Spleen (tissue), 11 donors: ENCODE results near the gene ZNF530. TPM values are rescaled to one million over a fixed set of nuclear protein-coding genes. Genes with fewer than 3 reads are reported as not detected.

Experiments
- DNase-seq: peaks from one replicate; pipeline ENCODE4 v3.0.0-alpha.2; 2020
- H3K27ac ChIP-seq, 8 donors: fragments of 200-600 bp; sonication (generic) in 7 of 8; 1 replicate in 4 of 8; 2 replicates in 4 of 8; pipeline versions ENCODE4 v1.5.0 to v1.8.0; 2016 to 2021; ENCODE audit warnings: inconsistent platforms in 4 of 8, mild to moderate bottlenecking in 4 of 8, moderate library complexity in 1 of 8
- H3K27me3 ChIP-seq, 7 donors: fragments of 200-600 bp; sonication (generic) in 6 of 7; replicated peaks in 1 of 7; 1 replicate in 4 of 7; 2 replicates in 3 of 7; pipeline versions ENCODE4 v1.5.0 to v1.8.0; 2016 to 2021; ENCODE audit warnings: inconsistent platforms in 3 of 7, mild to moderate bottlenecking in 1 of 7
- H3K36me3 ChIP-seq, 6 donors: fragments of 200-600 bp; sonication (generic) in 5 of 6; 1 replicate in 4 of 6; 2 replicates in 2 of 6; pipeline versions ENCODE4 v1.5.0 to v1.8.0; 2016 to 2021; ENCODE audit warnings: inconsistent platforms in 2 of 6
- H3K4me1 ChIP-seq, 6 donors: fragments of 200-600 bp; sonication (generic) in 5 of 6; 1 replicate in 3 of 6; 2 replicates in 3 of 6; pipeline versions ENCODE4 v1.5.0 to v1.8.0; 2016 to 2021; ENCODE audit warnings: inconsistent platforms in 3 of 6
- H3K4me3 ChIP-seq, 8 donors: fragments of 200-600 bp; sonication (generic) in 7 of 8; 1 replicate in 4 of 8; 2 replicates in 4 of 8; pipeline versions ENCODE4 v1.5.0 to v1.8.0; 2016 to 2021; ENCODE audit warnings: inconsistent platforms in 4 of 8, mild to moderate bottlenecking in 4 of 8, moderate library complexity in 2 of 8
- H3K9me3 ChIP-seq, 8 donors: fragments of 200-600 bp; sonication (generic) in 7 of 8; 1 replicate in 4 of 8; 2 replicates in 4 of 8; pipeline versions ENCODE4 v1.5.0 to v1.8.0; 2016 to 2021; ENCODE audit warnings: inconsistent platforms in 4 of 8
- CTCF ChIP-seq, 11 experiments: fragments of 200-600 bp in 7 of 11; fragments of 450-650 bp in 4 of 11; sonication (generic) in 4 of 11; IDR thresholded peaks in 8 of 11; conservative IDR thresholded peaks in 3 of 11; 1 replicate in 7 of 11; 2 replicates in 4 of 11; pipeline versions ENCODE4 v1.4.0 to v1.8.0; 2016 to 2021; ENCODE audit warnings: antibody characterized with exemption in 11 of 11, inconsistent platforms in 4 of 11, mild to moderate bottlenecking in 1 of 11
- POLR2A ChIP-seq, 3 donors: fragments of 450-650 bp; IDR thresholded peaks; one replicate each; pipeline ENCODE4 v1.5.1; 2017; ENCODE audit warnings: antibody characterized with exemption in 3 of 3, mild to moderate bottlenecking in 1 of 3
- POLR2AphosphoS5 ChIP-seq, 3 donors: sonication (generic); formaldehyde crosslinking; IDR thresholded peaks; one replicate each; pipeline ENCODE4 v1.5.1; 2017; ENCODE audit warnings: antibody characterized with exemption in 3 of 3
- WGBS, 5 donors: extraction: QIAGEN DNeasy Blood & Tissue Kit in 3 of 5; methylation state at CpG; one replicate each; pipeline versions ENCODE4 v1.1.5 to v1.1.7; 2013 to 2018; 5-methylcytosine and 5-hydroxymethylcytosine counted together
- intact Hi-C: fragments of 100-400 bp; cut with DNase I; formaldehyde crosslinking; loops from one replicate; pipeline ENCODE4 v1.15.0; 2023; ENCODE audit warnings: low total_unique reads
- polyA plus RNA-seq, 3 donors: library from polyadenylated mRNA; stranded (reverse); fragments of 200-250 nt; gene quantifications; one replicate each; pipeline ENCODE4 v1.2.1, GENCODE V29; 2013
- total RNA-seq, 7 donors: library from RNA; depleted of rRNA in 3 of 7; stranded (reverse); fragments of >200 nt in 3 of 7; fragmentation: NEBNext Ultra II Directional in 4 of 7; extraction: Animal tissue kit (Norgen Biotek cat#: 25700) in 4 of 7; gene quantifications; one replicate each; pipeline versions ENCODE4 v1.1.0 to v1.2.1, GENCODE V29; 2016 to 2021
- donor health status: healthy with polysubstance abuse.
- donor health status: DM: no; HTN: no; CAD: no; lungs with moderate emphysema.
- donor health status: DM: no; HTN: no; CAD: no.
- donor health status: Bipolar disorder and iron deficiency.
- donor health status: healthy.
- donor health status: DM: no; HTN: no; CAD: no.
- donor health status: DM: yes; HTN: yes; CAD: no.

Gene ZNF530
- total and polyA plus RNA-seq, 10 donors, result 2.4 to 7.4 (median 3.5) TPM

- no peak for TF ChIP-seq POLR2A (IDR thresholded peaks at IDR 0.05)
- TF ChIP-seq CTCF (IDR thresholded peaks at IDR 0.05 in 8 of 11, conservative IDR thresholded peaks at IDR 0.05 in 3 of 11), result no peak
- TF ChIP-seq POLR2AphosphoS5 (IDR thresholded peaks at IDR 0.05), result no peak
- H3K27me3 ChIP-seq, result no peaks in the 10 kb centered on the region
- 81 to 95% (median 90%) methylated on average over 1 of the region's 1 CpG for WGBS, 5 donors
- H3K4me3 ChIP-seq, result no peak overlapping the region
- H3K4me1 ChIP-seq, result peaks cover 6 to 26% (median 16%) of the 10 kb centered on the region in 6 donors
- H3K9me3 ChIP-seq, result peaks cover 37 to 92% (median 87%) of the 10 kb centered on the region in 8 donors
- intact Hi-C loops, result no loop called here
- peaks cover 27 to 80% (median 63%) of the 10 kb centered on the region in 6 donors for H3K36me3 ChIP-seq
- H3K27ac ChIP-seq, result no peak overlapping the region
- DNase-seq, result no peak
These were observed 12.2 kb upstream of the ZNF530 start for GRCh38 chr19:57587529-57587928.

GRCh38 chr19:57599377-57599760 is 316 bp upstream of the ZNF530 start:
- 56 to 67% (median 60%) methylated on average over 7 to 8 of the region's 8 CpGs for WGBS, 5 donors
- intact Hi-C loops, result no loop called here
- H3K4me1 ChIP-seq, result peaks cover 5 to 20% (median 14%) of the 10 kb centered on the region in 6 donors
- H3K9me3 ChIP-seq, result peaks cover 0 to 66% (median 46%) of the 10 kb centered on the region in 8 donors
- no peak for DNase-seq
- peak overlapping the region in 5 of 8 donors; percentile 34 to 70 (median 58) for H3K27ac ChIP-seq
- peak overlapping the region; percentile 76 to 97 (median 86) for H3K4me3 ChIP-seq
- peaks cover 0 to 34% (median 9%) of the 10 kb centered on the region in 6 donors for H3K36me3 ChIP-seq
- TF ChIP-seq CTCF (IDR thresholded peaks at IDR 0.05 in 8 of 11, conservative IDR thresholded peaks at IDR 0.05 in 3 of 11), result no peak
- no peak for TF ChIP-seq POLR2AphosphoS5 (IDR thresholded peaks at IDR 0.05)
- TF ChIP-seq POLR2A (IDR thresholded peaks at IDR 0.05), result no peak
- H3K27me3 ChIP-seq, result no peaks in the 10 kb centered on the region

GRCh38 chr19:57606931-57607330 is 7.2 kb downstream of the ZNF530 start:
- peaks cover 0 to 99% (median 89%) of the 10 kb centered on the region in 8 donors for H3K9me3 ChIP-seq
- no peak overlapping the region for H3K4me3 ChIP-seq
- 96 to 98% (median 97%) methylated on average over 5 of the region's 5 CpGs for WGBS, 5 donors
- no peaks in the 10 kb centered on the region for H3K4me1 ChIP-seq
- peaks cover 0 to 68% (median 39%) of the 10 kb centered on the region in 6 donors for H3K36me3 ChIP-seq
- intact Hi-C loops, result no loop called here
- DNase-seq, result no peak
- no peak overlapping the region for H3K27ac ChIP-seq
- no peaks in the 10 kb centered on the region for H3K27me3 ChIP-seq
- TF ChIP-seq POLR2A (IDR thresholded peaks at IDR 0.05) (no peak), POLR2AphosphoS5 (IDR thresholded peaks at IDR 0.05) (no peak), CTCF (IDR thresholded peaks at IDR 0.05 in 8 of 11, conservative IDR thresholded peaks at IDR 0.05 in 3 of 11) (no peak)

GRCh38 chr19:57611113-57611512 is 11.4 kb downstream of the ZNF530 start:
- intact Hi-C loops, result no loop called here
- no peak overlapping the region for H3K4me3 ChIP-seq
- no peak for DNase-seq
- no peak for TF ChIP-seq CTCF (IDR thresholded peaks at IDR 0.05 in 8 of 11, conservative IDR thresholded peaks at IDR 0.05 in 3 of 11)
- TF ChIP-seq POLR2AphosphoS5 (IDR thresholded peaks at IDR 0.05), result no peak
- TF ChIP-seq POLR2A (IDR thresholded peaks at IDR 0.05), result no peak
- no peaks in the 10 kb centered on the region for H3K27me3 ChIP-seq
- H3K27ac ChIP-seq, result no peak overlapping the region
- H3K9me3 ChIP-seq, result peaks cover 0 to 78% (median 63%) of the 10 kb centered on the region in 8 donors
- H3K4me1 ChIP-seq, result peaks cover 0 to 19% (median 13%) of the 10 kb centered on the region in 6 donors
- 72 to 85% (median 77%) methylated on average over 4 of the region's 4 CpGs for WGBS, 5 donors
- H3K36me3 ChIP-seq, result peaks cover 4 to 38% (median 19%) of the 10 kb centered on the region in 6 donors
